WTC11 (cell line): ENCODE data around the gene PRKG2. TPM values are rescaled to one million over a fixed set of nuclear protein-coding genes. Genes with fewer than 3 reads are reported as not detected.

Experiments
- ATAC-seq: fragments of 200-7000 bp; cut with Tn5 transposase; 2 replicates; pipeline ENCODE4 v1.10.0; 2021; ENCODE audit warnings: mild to moderate bottlenecking, moderate library complexity
- CTCF ChIA-PET: fragments of 300-600 bp; sonication (Branson Sonifier 250); formaldehyde crosslinking; loops from one replicate; lab custom pipeline; 2021; ENCODE audit warnings: antibody characterized with exemption; lab: Charles Lee
- POLR2A ChIA-PET: fragments of 350-600 bp; sonication (Branson Sonifier 250); formaldehyde crosslinking; loops from one replicate; lab custom pipeline; 2021; ENCODE audit warnings: antibody characterized with exemption; lab: Charles Lee
- DNase-seq: peaks from one replicate; pipeline ENCODE4 v3.0.0; 2021; ENCODE audit warnings: low spot score
- H3K27ac Mint-ChIP-seq: 2 replicates; pipeline ENCODE4 v1.8.0; 2021; ENCODE audit warnings: mixed read lengths
- H3K27me3 Mint-ChIP-seq: 2 replicates; pipeline ENCODE4 v1.8.0; 2021; ENCODE audit warnings: low read depth, mild to moderate bottlenecking, moderate library complexity, mixed read lengths
- H3K36me3 Mint-ChIP-seq: 2 replicates; pipeline ENCODE4 v1.8.0; 2021; ENCODE audit warnings: mixed read lengths
- H3K4me1 Mint-ChIP-seq: 2 replicates; pipeline ENCODE4 v1.8.0; 2022; ENCODE audit warnings: mixed read lengths
- H3K4me3 Mint-ChIP-seq: 2 replicates; pipeline ENCODE4 v1.8.0; 2021; ENCODE audit warnings: mild to moderate bottlenecking, moderate library complexity, mixed read lengths
- H3K9me3 Mint-ChIP-seq: 2 replicates; pipeline ENCODE4 v1.8.0; 2021; ENCODE audit warnings: mixed read lengths
- ATF1 ChIP-seq: sonication (generic); formaldehyde crosslinking; IDR thresholded peaks from 2 replicates; pipeline ENCODE4 v1.8.1; 2023; ENCODE audit warnings: mild to moderate bottlenecking, moderate library complexity, missing genetic modification reagents
- CBFB ChIP-seq: sonication (generic); formaldehyde crosslinking; IDR thresholded peaks from 2 replicates; pipeline ENCODE4 v1.8.1; 2022; ENCODE audit warnings: mild to moderate bottlenecking, low read depth, missing genetic modification reagents
- CDX4 ChIP-seq: fragments of 250-450 bp; sonication (Bioruptor Pico); IDR thresholded peaks from 2 replicates; pipeline ENCODE4 v1.9.0; 2021; ENCODE audit warnings: moderate library complexity, mild to moderate bottlenecking, inconsistent platforms, borderline replicate concordance
- CREB1 ChIP-seq: sonication (generic); formaldehyde crosslinking; IDR thresholded peaks from 2 replicates; pipeline ENCODE4 v1.8.0; 2023; ENCODE audit warnings: mild to moderate bottlenecking, missing genetic modification reagents
- CREM ChIP-seq: sonication (generic); formaldehyde crosslinking; IDR thresholded peaks from 2 replicates; pipeline ENCODE4 v1.8.1; 2022; ENCODE audit warnings: mild to moderate bottlenecking, missing genetic modification reagents, moderate library complexity
- E2F4 ChIP-seq: sonication (generic); formaldehyde crosslinking; IDR thresholded peaks from 2 replicates; pipeline ENCODE4 v1.8.1; 2022; ENCODE audit warnings: low read depth, mild to moderate bottlenecking, moderate library complexity, missing genetic modification reagents, borderline replicate concordance
- ESRRA ChIP-seq: sonication (generic); formaldehyde crosslinking; IDR thresholded peaks from 2 replicates; pipeline ENCODE4 v1.8.1; 2022; ENCODE audit warnings: mild to moderate bottlenecking, missing genetic modification reagents, borderline replicate concordance
- GABPB1 ChIP-seq: sonication (generic); formaldehyde crosslinking; IDR thresholded peaks from 2 replicates; pipeline ENCODE4 v1.8.1; 2023; ENCODE audit warnings: mild to moderate bottlenecking, missing genetic modification reagents
- GRHL2 ChIP-seq: fragments of 250-450 bp; sonication (Bioruptor Pico); IDR thresholded peaks from 2 replicates; pipeline ENCODE4 v1.8.0; 2022; ENCODE audit warnings: mild to moderate bottlenecking, moderate library complexity; ENCODE audit not compliant: insufficient replicate concordance, severe bottlenecking
- GTF2I ChIP-seq: fragments of 250-450 bp; sonication (Bioruptor Pico); conservative IDR thresholded peaks from 2 replicates; pipeline ENCODE4 v1.4.0; 2021; ENCODE audit warnings: mild to moderate bottlenecking
- JAZF1 ChIP-seq: fragments of 250-450 bp; sonication (Bioruptor Pico); IDR thresholded peaks from 2 replicates; pipeline ENCODE4 v1.9.0; 2021; ENCODE audit warnings: moderate library complexity, mild to moderate bottlenecking, inconsistent platforms
- MYBL2 ChIP-seq: sonication (generic); formaldehyde crosslinking; IDR thresholded peaks from 2 replicates; pipeline ENCODE4 v1.8.1; 2023; ENCODE audit warnings: mild to moderate bottlenecking, moderate library complexity, missing genetic modification reagents
- NFE2L1 ChIP-seq: sonication (generic); formaldehyde crosslinking; IDR thresholded peaks from 2 replicates; pipeline ENCODE4 v1.8.1; 2023; ENCODE audit warnings: missing genetic modification reagents
- OVOL2 ChIP-seq: fragments of 250-450 bp; sonication (Bioruptor Pico); IDR thresholded peaks from 2 replicates; pipeline ENCODE4 v1.9.0; 2021; ENCODE audit warnings: mild to moderate bottlenecking, borderline replicate concordance
- PRRX2 ChIP-seq: fragments of 250-450 bp; sonication (Bioruptor Pico); IDR thresholded peaks from 2 replicates; pipeline ENCODE4 v1.8.0; 2021; ENCODE audit warnings: mild to moderate bottlenecking
- TCF7 ChIP-seq: sonication (generic); formaldehyde crosslinking; IDR thresholded peaks from 2 replicates; pipeline ENCODE4 v1.8.0; 2022; ENCODE audit warnings: mild to moderate bottlenecking, low read depth, missing genetic modification reagents, moderate library complexity
- ZBTB43 ChIP-seq: sonication (generic); formaldehyde crosslinking; IDR thresholded peaks from 2 replicates; pipeline ENCODE4 v1.8.1; 2023; ENCODE audit warnings: mild to moderate bottlenecking, missing genetic modification reagents
- ZNF219 ChIP-seq: sonication (generic); formaldehyde crosslinking; IDR thresholded peaks from 2 replicates; pipeline ENCODE4 v1.8.0; 2023; ENCODE audit warnings: missing genetic modification reagents, mild to moderate bottlenecking, borderline replicate concordance
- ZNF263 ChIP-seq: sonication (generic); formaldehyde crosslinking; IDR thresholded peaks from 2 replicates; pipeline ENCODE4 v1.8.1; 2022; ENCODE audit warnings: low read depth, mild to moderate bottlenecking, moderate library complexity, missing genetic modification reagents
- ZNF396 ChIP-seq: fragments of 250-450 bp; sonication (Bioruptor Pico); IDR thresholded peaks from 2 replicates; pipeline ENCODE4 v1.8.0; 2021; ENCODE audit warnings: mild to moderate bottlenecking, moderate library complexity, borderline replicate concordance
- ZNF423 ChIP-seq: fragments of 250-450 bp; sonication (Bioruptor Pico); IDR thresholded peaks from 2 replicates; pipeline ENCODE4 v2.1.2; 2022; ENCODE audit warnings: mild to moderate bottlenecking, moderate library complexity
- total RNA-seq: library from RNA; stranded (reverse); gene quantifications from 3 replicates; pipeline ENCODE4 v1.2.3, GENCODE V29; 2021
- TF ChIP-seq, protein P1 (sequence below): fragments of 250-450 bp; sonication (Bioruptor Pico); conservative IDR thresholded peaks from 2 replicates; pipeline ENCODE4 v1.9.0; 2021; ENCODE audit warnings: mild to moderate bottlenecking
- TF ChIP-seq, protein P2 (sequence below): sonication (generic); formaldehyde crosslinking; IDR thresholded peaks from 2 replicates; pipeline ENCODE4 v1.8.1; 2022; ENCODE audit warnings: mild to moderate bottlenecking, moderate library complexity, missing genetic modification reagents
- TF ChIP-seq, protein P3 (sequence below): sonication (generic); formaldehyde crosslinking; IDR thresholded peaks from 2 replicates; pipeline ENCODE4 v1.8.1; 2023; ENCODE audit warnings: mild to moderate bottlenecking, missing genetic modification reagents, moderate library complexity

PRKG2 gene
- total RNA-seq, 1 experiment from 2014 or later: 2.7 TPM

DNA sequence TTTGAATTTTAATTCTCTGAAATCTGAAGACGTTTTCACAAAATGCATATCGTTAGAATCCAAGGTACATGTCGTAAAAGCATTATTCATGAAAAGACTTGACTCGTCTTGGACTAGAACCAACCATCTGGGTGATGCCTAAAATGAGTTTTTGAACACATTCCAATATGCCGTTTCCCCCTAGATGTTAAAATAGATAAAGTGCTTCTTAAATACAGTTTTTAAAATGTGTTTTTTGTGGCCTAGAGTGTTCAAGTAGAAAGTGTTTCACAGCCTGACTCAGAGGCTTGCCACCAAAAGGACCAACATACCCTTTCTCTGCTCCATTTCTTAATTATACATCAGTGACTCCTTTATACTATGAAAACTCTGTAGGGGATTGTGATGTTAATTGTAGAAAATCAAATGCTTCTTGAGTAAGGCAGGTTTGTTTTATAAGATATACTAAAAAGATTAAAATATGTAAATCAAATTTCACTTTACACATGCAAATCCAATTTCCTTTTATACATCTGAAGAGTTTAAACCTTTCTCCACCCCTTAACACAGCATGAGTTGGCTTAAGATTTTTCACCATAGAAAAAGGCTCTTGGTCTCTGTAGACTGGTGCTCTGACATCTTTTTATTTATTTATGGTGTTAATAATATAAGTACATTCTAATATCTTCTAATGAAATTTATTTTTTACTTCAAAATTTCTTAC lies 48.4 kb downstream of the PRKG2 start:
- no peak overlapping the region for H3K27ac Mint-ChIP-seq
- no peak for ATAC-seq
- CTCF ChIA-PET: no interaction called here
- H3K9me3 Mint-ChIP-seq: no peaks in the 10 kb centered on the region
- DNase-seq: no peak
- no peaks in the 10 kb centered on the region for H3K36me3 Mint-ChIP-seq
- no peaks in the 10 kb centered on the region for H3K27me3 Mint-ChIP-seq
- no peak overlapping the region for H3K4me3 Mint-ChIP-seq
- no peak for TF ChIP-seq GTF2I (CRISPR knock-in tag)
- TF ChIP-seq, protein P1, sequence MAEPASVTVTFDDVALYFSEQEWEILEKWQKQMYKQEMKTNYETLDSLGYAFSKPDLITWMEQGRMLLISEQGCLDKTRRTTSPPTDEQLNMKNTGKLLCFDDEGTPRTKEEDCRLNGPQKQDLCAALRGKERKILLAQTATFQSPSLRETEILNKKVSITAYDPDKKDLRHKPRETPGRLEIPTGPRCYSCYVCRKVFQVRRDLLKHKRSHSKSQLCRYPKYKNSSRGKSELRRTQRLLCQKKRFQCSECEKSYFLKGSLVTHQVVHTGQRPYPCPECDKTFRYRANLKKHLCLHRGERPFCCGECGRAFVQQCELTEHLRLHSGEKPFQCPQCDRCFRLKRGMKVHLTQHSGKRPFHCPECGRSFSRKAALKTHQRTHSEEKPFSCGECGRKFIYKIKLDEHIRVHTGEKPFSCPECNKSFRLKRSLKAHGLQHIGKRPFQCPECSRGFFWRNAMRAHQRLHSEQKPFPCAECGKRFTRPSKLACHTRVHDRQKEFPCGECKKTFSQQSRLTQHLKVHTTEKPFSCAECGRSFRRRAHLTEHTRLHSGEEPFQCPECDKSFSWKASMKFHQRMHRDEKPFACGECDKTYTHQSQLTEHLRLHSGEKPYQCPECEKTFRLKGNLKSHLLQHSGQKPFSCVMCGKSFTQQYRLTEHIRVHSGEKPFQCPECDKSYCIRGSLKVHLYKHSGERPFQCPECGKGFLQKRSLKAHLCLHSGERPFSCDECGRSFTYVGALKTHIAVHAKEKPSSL (CRISPR knock-in tag): no peak
- no peak for TF ChIP-seq ZNF423
- TF ChIP-seq, protein P2, sequence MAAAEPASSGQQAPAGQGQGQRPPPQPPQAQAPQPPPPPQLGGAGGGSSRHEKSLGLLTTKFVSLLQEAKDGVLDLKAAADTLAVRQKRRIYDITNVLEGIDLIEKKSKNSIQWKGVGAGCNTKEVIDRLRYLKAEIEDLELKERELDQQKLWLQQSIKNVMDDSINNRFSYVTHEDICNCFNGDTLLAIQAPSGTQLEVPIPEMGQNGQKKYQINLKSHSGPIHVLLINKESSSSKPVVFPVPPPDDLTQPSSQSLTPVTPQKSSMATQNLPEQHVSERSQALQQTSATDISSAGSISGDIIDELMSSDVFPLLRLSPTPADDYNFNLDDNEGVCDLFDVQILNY (CRISPR knock-in tag): no peak
- no peak for TF ChIP-seq NFE2L1 (CRISPR knock-in tag)
- no peak for TF ChIP-seq ZNF219 (CRISPR knock-in tag)
- TF ChIP-seq E2F4 (CRISPR knock-in tag): no peak
- TF ChIP-seq TCF7 (CRISPR knock-in tag): no peak
- no peak for TF ChIP-seq CREB1 (CRISPR knock-in tag)
- no peak for TF ChIP-seq CBFB (CRISPR knock-in tag)
- no peak for TF ChIP-seq ZNF396 (CRISPR knock-in tag)
- TF ChIP-seq JAZF1: no peak
- no peak for TF ChIP-seq ZBTB43
- TF ChIP-seq MYBL2 (CRISPR knock-in tag): no peak
- TF ChIP-seq PRRX2 (CRISPR knock-in tag): no peak
- TF ChIP-seq ZNF263 (CRISPR knock-in tag): no peak
- TF ChIP-seq, protein P3, sequence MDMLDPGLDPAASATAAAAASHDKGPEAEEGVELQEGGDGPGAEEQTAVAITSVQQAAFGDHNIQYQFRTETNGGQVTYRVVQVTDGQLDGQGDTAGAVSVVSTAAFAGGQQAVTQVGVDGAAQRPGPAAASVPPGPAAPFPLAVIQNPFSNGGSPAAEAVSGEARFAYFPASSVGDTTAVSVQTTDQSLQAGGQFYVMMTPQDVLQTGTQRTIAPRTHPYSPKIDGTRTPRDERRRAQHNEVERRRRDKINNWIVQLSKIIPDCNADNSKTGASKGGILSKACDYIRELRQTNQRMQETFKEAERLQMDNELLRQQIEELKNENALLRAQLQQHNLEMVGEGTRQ: no peak
- peaks cover 8% of the 10 kb centered on the region for H3K4me1 Mint-ChIP-seq
- POLR2A ChIA-PET: no interaction called here

DNA sequence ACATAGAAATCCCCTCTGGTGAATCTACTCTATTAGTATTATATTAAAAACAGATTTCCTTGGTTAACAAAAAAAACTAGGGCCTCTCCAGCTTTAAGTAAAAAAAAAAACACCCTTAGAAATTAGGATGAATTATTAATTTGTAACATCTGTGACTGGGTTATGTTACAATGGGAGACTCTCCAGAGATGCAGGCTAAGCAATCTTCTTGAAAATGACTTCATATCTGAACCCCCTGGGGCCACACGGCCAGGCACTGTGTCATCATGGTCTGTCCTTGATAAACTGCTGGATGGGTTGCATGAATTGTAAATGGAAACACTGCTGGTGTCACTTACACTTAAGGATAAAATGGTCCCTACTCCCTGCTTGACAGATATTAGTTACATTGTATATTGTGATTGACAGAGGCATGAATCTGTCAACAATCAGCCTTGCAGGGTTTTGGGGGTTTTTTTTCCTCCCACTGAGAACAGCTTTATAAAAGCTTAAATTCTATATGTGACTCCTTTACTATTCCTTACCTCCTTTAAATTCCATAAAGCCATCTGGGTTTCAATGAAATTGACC lies 49.1 kb downstream of the PRKG2 start:
- Mint-ChIP-seq H3K27ac (no peak overlapping the region), H3K9me3 (no peaks in the 10 kb centered on the region)
- ATAC-seq: no peak

More for the DNA sequence above, 49.1 kb downstream of the PRKG2 start:
- TF ChIP-seq ESRRA (CRISPR knock-in tag) (no peak), ATF1 (CRISPR knock-in tag) (no peak), GRHL2 (CRISPR knock-in tag) (no peak), CDX4 (CRISPR knock-in tag) (no peak), CREM (CRISPR knock-in tag) (no peak), OVOL2 (CRISPR knock-in tag) (no peak), GABPB1 (CRISPR knock-in tag) (no peak)
- no peak for DNase-seq
- no peak overlapping the region for H3K4me3 Mint-ChIP-seq
- ChIA-PET POLR2A (no interaction called here), CTCF (no interaction called here)
- no peaks in the 10 kb centered on the region for H3K27me3 Mint-ChIP-seq
- H3K4me1 Mint-ChIP-seq: peaks cover 8% of the 10 kb centered on the region
- no peaks in the 10 kb centered on the region for H3K36me3 Mint-ChIP-seq
